Measurements from ENCODE around the gene HTR2B. TPM values are rescaled to one million over a fixed set of nuclear protein-coding genes. Genes with fewer than 3 reads are reported as not detected.

The HTR2B gene
- polyA plus RNA-seq, 1 experiment: 1.2 TPM

DNA sequence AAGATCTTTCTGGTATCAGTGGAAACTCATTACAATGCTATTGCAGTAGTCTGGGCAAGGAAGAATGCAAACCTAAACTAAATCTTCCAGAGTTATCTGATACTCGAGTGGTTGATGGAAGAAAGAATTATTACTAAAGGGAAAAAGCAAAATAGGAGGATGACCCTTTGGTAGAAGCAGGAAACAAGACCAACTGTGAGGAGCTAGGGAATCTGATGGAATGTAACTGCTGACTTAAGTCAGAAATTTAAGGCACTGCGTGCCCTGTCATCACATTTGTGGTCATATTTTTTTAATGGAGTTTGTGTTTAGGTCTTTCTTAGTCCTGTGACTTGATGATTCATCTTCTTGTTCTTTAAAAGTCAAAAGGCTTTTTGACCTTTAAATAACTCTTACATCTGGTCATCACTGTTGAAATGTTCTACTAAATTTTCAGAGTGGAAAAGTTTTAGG is 37.1 kb upstream of the HTR2B start:
- ChIA-PET POLR2A (interaction anchor here (0.5 to 1.4 kb wide), 10 partner anchors 11 to 302 kb away, joined by 3 to 9 read pairs (median 4); partner anchors contain the start of gene NCL), CTCF (interaction anchor here (1.3 to 2.1 kb wide), 2 partner anchors 31 to 58 kb away, joined by 4 to 10 read pairs; no protein-coding TSS in a partner anchor)
- H3K9me3 ChIP-seq (ENCODE audit: control insufficient read depth, insufficient read depth, low read length): no peaks in the 10 kb centered on the region
- H3K27me3 ChIP-seq (ENCODE audit: control insufficient read depth, insufficient read depth, low read length): no peaks in the 10 kb centered on the region
- H3K4me3 ChIP-seq (ENCODE audit: low read depth, low read length): no peak overlapping the region
- peak overlapping the region; percentile 98 for H3K27ac ChIP-seq (ENCODE audit: low read depth, low read length)
- TF ChIP-seq, protein P1, sequence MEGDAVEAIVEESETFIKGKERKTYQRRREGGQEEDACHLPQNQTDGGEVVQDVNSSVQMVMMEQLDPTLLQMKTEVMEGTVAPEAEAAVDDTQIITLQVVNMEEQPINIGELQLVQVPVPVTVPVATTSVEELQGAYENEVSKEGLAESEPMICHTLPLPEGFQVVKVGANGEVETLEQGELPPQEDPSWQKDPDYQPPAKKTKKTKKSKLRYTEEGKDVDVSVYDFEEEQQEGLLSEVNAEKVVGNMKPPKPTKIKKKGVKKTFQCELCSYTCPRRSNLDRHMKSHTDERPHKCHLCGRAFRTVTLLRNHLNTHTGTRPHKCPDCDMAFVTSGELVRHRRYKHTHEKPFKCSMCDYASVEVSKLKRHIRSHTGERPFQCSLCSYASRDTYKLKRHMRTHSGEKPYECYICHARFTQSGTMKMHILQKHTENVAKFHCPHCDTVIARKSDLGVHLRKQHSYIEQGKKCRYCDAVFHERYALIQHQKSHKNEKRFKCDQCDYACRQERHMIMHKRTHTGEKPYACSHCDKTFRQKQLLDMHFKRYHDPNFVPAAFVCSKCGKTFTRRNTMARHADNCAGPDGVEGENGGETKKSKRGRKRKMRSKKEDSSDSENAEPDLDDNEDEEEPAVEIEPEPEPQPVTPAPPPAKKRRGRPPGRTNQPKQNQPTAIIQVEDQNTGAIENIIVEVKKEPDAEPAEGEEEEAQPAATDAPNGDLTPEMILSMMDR (IDR thresholded peaks at IDR 0.05; ENCODE audit: low read depth, low read length): no peak
- peak; percentile 98 for DNase-seq (ENCODE audit: low read depth, low spot score)

DNA sequence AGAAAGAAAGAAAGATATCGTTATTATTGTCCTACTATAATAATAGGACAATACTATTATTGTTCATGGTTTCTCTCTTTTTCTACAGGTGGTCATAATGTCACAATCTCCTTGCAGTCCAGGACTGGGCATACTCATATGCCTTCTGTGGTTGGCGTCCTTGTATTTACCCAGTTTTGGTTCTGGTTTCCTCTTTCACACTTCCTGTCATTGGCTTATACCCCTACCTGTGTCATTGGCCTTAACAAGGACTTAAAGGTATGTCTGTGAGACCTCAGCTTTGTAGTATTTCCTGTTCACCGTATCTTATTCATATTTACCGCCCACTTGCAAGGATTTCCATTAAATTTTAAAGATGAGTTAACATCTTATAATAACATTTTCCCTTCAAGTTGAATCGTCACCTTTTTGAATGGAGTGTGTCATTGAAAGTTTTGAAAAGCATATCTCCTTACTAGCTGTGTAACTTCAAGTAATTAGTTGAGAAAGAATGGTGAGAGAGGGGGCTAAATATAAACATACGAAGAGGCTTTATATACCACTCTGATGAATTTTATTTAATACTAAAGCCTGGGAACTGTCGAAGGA is 36.5 kb upstream of the HTR2B start:
- Histone ChIP-seq H3K4me3 (ENCODE audit: low read depth, low read length) (no peak overlapping the region; the same call in 1 of the 2 replicates), H3K9me3 (ENCODE audit: control insufficient read depth, insufficient read depth, low read length) (no peaks in the 10 kb centered on the region), H3K27me3 (ENCODE audit: control insufficient read depth, insufficient read depth, low read length) (no peaks in the 10 kb centered on the region), H3K27ac (ENCODE audit: low read depth, low read length) (peak overlapping the region; percentile 98)
- no peak for DNase-seq (ENCODE audit: low read depth, low spot score)
- CTCF ChIA-PET: interaction anchor here (1.0 to 2.1 kb wide), 2 partner anchors 57 to 109 kb away, joined by 4 to 10 read pairs; no protein-coding TSS in a partner anchor
- POLR2A ChIA-PET: interaction anchor here (0.6 to 1.4 kb wide), 6 partner anchors 12 to 303 kb away, joined by 3 to 9 read pairs (median 4); partner anchors contain the start of gene NCL
- TF ChIP-seq, protein P1 (IDR thresholded peaks at IDR 0.05; ENCODE audit: low read depth, low read length): no peak

- H3K9me3 ChIP-seq (ENCODE audit: control insufficient read depth, insufficient read depth, low read length): no peaks in the 10 kb centered on the region
- H3K27ac ChIP-seq (ENCODE audit: low read depth, low read length): peak overlapping the region; percentile 98
- H3K4me3 ChIP-seq (ENCODE audit: low read depth, low read length): no peak overlapping the region
- no peak for DNase-seq (ENCODE audit: low read depth, low spot score)
- ChIA-PET POLR2A (interaction anchor here (0.7 kb wide), 1 partner anchor 29 kb away, joined by 3 read pairs; no protein-coding TSS in a partner anchor), CTCF (interaction anchor here (1.0 to 1.8 kb wide), 3 partner anchors 32 to 108 kb away, joined by 4 to 7 read pairs (median 5); no protein-coding TSS in a partner anchor)
- H3K27me3 ChIP-seq (ENCODE audit: control insufficient read depth, insufficient read depth, low read length): no peaks in the 10 kb centered on the region
- TF ChIP-seq, protein P1 (IDR thresholded peaks at IDR 0.05; ENCODE audit: low read depth, low read length): no peak
Measured at GRCh38 chr2:231160701-231161100, 35.9 kb upstream of the HTR2B start.

GRCh38 chr2:231159306-231159705 is 34.5 kb upstream of the HTR2B start:
- Histone ChIP-seq H3K27ac (ENCODE audit: low read depth, low read length) (peak overlapping the region; percentile 47), H3K4me3 (ENCODE audit: low read depth, low read length) (no peak overlapping the region), H3K9me3 (ENCODE audit: control insufficient read depth, insufficient read depth, low read length) (no peaks in the 10 kb centered on the region), H3K27me3 (ENCODE audit: control insufficient read depth, insufficient read depth, low read length) (no peaks in the 10 kb centered on the region)
- DNase-seq (ENCODE audit: low read depth, low spot score): no peak
- POLR2A ChIA-PET: interaction anchor here (0.6 to 1.0 kb wide), 3 partner anchors 11 to 33 kb away, joined by 3 to 8 read pairs (median 4); no protein-coding TSS in a partner anchor
- TF ChIP-seq, protein P1 (IDR thresholded peaks at IDR 0.05; ENCODE audit: low read depth, low read length): no peak
- CTCF ChIA-PET: interaction anchor here (1.5 to 1.8 kb wide), 2 partner anchors 33 to 55 kb away, joined by 5 to 7 read pairs; no protein-coding TSS in a partner anchor
